ENCODE measurements around the gene MPPE1. TPM values are rescaled to one million over a fixed set of nuclear protein-coding genes. Genes with fewer than 3 reads are reported as not detected.

The MPPE1 gene
- total and polyA plus RNA-seq, 9 of the 15 experiments (the other 6 are each of a cell fraction or from before 2014, with no cell fraction given), result 10.7 to 19.5 (median 13.3) TPM

GRCh38 chr18:11925800-11926481 is 17.8 kb upstream of the MPPE1 start (continued):
- TF ChIP-seq ZNF592 (IDR thresholded peaks at IDR 0.05) (no peak), TRIM24 (IDR thresholded peaks at IDR 0.05) (peak; percentile 85 to 90), TEAD2 (tag; IDR thresholded peaks at IDR 0.05) (peak; percentile 89), ZNF696 (CRISPR knock-in tag; conservative IDR thresholded peaks at IDR 0.05) (no peak), MGA (IDR thresholded peaks at IDR 0.05) (no peak), KLF13 (tag; IDR thresholded peaks at IDR 0.05; ENCODE audit: borderline replicate concordance, low read depth) (no peak), RHOXF2B (CRISPR knock-in tag; conservative IDR thresholded peaks at IDR 0.05) (no peak), ATF6 (CRISPR knock-in tag; IDR thresholded peaks at IDR 0.05) (no peak), ZNF41 (CRISPR knock-in tag; conservative IDR thresholded peaks at IDR 0.05) (no peak), ZNF3 (CRISPR knock-in tag; IDR thresholded peaks at IDR 0.05) (no peak)
